NK-92 (cell line): ENCODE measurements around the gene HSPBP1.

Experiments used
- DNase-seq: peaks from one replicate; lab custom pipeline; 2025; ENCODE audit not compliant: unreplicated experiment; lab: John Stamatoyannopoulos, UW

HSPBP1 gene

DNA sequence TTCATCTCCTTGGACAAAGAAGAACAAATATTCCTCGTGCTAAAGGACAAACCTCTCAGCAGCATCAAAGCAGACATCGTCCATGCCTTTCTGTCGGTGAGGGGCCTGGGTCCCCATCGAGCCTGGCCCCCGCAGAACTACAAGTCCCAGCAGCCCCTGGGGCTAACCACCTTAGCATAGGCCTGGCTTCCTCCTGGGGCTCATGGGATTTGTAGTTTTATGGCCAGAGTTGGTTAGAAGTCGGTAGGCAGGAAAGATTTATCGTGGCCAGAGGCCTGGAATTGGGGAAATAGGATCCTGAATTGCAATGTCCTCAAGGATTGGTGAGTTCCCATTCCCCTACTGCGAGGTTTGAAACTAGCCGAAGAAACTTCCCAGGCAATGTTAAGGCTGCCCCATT lies 25.6 kb upstream of the HSPBP1 start:
- DNase-seq: no peak

DNA sequence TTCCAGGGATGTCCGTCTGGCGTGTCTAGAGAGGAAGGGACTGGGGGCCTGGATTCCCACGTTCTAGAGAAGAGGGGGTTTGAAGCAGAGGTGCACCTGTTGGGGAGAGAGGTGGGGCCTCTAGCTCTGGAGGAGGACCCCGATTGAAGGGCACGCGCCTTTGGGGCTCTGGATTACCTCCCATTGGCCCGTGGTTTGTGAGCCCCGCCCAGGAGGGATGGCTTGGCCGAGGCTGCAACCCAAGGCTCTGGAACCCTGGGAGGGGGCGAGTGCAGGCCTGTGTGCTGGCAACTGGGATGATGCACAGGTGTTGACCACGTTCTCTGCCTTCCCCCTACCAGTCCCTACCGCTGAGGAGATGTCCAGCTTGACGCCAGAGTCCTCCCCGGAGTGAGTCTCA lies 25.1 kb upstream of the HSPBP1 start:
- no peak for DNase-seq

DNA sequence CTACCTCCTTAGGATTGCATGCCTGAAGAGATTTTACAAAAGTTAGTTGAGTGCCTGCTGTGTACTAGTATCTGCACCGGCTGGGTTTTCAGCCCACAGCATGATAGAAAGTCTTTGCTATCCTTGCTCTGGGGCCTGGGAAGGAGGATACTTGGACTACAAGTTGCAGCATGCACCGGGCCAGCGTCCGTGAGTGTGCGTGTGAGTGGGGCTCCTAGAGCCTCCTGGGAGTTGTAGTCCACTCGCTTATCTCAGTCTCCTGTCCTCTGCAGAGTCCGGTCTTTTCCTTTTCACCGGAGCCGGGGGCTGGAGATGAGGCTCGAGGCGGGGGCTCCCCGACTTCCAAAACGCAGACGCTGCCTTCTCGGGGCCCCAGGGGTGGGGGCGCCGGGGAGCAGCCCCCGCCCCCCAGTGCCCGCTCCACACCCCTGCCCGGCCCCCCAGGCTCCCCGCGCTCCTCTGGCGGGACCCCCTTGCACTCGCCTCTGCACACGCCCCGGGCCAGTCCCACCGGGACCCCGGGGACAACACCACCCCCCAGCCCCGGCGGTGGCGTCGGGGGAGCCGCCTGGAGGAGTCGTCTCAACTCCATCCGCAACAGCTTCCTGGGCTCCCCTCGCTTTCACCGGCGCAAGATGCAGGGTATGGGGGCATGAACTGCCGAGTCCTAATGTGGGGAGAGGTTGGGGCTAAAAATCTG lies 24.5 kb upstream of the HSPBP1 start:
- DNase-seq: no peak

DNA sequence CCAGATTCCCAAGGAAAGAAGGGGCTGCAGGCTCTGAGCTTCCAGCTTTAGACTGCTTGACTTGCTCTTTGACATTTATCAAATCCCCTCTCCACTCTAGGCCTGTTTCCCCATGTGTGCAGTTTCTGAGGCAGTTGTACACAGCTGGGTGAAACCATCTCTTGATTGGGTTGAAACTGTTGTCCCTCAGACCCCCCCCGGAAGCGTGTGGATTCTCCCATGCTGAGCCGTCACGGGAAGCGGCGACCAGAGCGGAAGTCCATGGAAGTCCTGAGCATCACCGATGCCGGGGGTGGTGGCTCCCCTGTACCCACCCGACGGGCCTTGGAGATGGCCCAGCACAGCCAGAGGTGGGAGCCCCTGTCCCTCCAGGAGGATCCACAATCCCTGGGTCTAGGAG lies 23.6 kb upstream of the HSPBP1 start:
- no peak for DNase-seq

DNA sequence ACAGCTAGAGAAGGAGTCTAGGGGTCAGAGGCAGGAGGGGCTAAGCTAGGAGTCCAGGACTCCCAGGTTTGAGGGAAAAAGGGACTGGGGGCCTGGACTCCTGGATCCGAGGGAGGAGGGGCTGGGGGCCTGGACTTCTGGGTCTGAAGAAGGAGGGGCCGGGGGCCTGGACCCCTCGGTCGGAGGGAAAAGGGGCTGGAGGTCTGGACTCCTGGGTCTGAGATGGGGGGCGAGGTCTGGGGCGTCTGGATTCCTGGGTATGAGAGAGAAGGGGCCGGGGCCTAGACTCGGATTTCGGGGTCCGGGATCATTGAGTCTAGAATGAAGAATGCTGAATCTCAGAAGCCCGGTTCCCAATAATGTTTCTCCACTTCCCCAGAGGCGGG lies 22.4 kb upstream of the HSPBP1 start:
- DNase-seq: no peak

DNA sequence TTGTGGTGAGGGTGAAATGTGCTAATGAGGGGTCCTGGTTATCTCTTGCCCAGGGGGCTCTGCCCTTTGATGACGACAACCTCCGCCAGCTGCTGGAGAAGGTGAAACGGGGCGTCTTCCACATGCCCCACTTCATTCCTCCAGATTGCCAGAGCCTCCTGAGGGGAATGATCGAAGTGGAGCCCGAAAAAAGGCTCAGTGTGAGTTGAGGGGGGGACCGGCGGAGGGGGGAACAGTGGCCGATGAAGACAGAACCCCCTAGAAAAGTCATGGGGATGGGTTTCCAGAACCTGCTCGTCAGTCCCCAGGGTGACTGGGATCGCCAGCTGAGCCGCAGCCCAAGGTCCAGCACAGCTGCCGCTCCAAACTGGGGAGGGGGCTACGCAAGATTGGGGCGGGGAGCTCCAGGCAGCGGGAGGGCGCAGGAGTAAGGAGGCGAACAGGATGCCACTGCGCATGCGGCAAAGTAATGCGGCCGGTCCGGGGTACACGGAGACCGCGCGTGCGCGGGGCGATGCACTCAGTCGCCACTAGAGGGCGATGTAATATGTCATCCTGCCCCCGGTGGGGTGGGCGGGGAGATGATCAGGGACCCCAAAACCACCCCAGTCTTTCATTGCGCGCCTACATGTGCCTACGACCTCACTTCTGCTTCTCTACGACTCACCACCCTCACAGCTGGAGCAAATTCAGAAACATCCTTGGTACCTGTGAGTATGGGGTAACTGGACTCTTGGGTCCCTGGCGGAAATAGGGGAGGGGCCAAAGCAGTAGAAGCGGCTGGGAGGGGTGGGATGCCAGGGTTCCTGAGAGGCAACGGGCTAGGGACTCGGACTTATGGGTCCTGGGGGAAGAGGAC lies 21.8 kb upstream of the HSPBP1 start:
- DNase-seq: peak; percentile 69

DNA sequence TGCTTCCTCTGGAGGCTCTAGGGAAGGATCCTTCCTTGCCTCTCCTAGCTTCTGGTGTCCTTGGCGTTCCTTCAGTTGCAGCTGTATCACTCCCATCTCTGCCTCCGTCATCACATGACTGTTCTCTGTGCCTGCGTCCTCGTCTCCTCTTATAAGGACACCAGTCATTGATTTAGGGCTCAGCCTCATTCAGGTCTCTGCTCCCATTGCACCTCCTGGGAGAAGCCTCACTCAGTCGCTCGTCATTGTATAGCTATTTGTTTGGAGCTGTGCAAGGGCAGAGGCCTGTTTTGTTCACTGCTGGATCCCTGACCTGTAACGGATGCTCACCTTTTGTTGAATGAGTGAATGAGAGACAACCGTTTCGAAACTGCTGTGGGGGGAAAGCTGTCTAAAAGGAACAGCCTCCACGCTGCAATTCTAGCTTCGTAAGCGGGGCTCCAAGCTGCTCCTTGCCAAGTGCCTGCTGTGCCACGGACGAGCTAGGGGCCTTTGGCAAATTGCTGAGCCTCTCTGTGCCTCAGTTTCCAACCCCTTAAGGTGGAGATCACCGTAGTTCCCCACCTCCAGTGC lies 21.1 kb upstream of the HSPBP1 start:
- DNase-seq: no peak

DNA sequence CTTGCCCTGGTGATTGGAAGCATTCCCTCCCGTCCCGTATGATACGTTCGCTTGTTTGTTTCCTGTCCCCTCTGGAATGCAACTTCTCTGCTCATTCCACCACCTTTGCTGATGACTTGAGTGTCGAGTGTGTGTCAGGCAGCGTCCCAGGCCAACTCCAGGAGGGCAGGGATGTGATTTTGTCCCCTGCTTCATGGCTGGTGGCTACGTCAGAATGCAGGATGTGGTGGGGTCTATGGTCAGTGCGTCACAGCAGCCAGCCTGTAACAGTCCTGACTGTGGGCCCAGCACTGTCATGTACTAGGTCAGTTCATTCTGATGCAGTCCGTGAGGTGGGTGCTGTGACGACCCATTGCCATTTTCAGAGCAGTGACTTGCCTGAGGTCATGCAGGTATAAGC lies 20.1 kb upstream of the HSPBP1 start:
- no peak for DNase-seq

DNA sequence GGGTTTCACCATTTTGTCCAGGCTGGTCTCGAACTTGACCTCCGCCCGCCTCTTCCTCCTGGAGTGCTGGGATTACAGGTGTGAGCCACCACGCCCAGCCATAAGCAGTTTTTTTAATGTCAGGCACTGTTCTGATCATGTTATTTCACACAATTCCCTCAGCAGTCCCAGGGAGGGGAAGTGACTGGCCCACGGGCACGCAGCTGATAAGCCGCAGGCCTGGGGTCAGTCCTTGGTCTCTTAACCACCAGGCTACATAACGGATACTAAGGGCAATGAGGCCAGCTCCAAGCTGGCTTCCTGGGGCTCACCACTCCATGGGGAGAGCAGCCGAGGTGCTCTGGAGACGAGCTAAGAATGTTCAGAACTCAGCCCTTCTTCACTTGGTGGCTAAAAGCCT lies 17.4 kb upstream of the HSPBP1 start:
- DNase-seq: no peak

DNA sequence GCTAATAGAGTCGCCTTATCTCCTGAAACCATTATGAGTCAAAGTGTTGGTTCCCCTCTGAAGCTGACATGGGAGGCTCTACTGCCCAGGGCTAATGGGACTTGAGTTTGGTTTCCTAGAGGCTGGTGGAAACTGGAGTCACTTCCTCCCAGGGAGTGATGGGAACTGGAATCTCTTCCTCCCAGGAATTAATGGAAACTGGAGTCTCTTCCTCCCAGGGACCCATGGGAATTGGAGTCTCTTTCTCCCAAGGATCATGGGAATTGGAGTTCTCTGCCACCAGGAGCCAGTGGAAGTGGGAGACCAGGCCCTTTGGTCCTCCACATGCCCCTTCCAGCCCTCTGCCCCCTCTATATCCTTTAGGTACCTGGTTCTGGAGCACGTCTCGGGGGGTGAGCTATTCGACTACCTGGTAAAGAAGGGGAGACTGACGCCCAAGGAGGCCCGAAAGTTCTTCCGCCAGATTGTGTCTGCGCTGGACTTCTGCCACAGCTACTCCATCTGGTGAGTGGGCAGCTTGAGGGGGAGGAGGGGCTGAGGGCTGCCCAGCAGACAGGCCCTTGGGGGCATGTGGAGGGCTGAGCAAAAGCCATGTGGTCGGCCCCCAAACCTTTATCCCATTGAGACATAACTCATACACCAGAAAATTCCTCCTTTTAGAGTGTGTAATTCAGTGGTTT lies 9.3 kb upstream of the HSPBP1 start:
- no peak for DNase-seq

DNA sequence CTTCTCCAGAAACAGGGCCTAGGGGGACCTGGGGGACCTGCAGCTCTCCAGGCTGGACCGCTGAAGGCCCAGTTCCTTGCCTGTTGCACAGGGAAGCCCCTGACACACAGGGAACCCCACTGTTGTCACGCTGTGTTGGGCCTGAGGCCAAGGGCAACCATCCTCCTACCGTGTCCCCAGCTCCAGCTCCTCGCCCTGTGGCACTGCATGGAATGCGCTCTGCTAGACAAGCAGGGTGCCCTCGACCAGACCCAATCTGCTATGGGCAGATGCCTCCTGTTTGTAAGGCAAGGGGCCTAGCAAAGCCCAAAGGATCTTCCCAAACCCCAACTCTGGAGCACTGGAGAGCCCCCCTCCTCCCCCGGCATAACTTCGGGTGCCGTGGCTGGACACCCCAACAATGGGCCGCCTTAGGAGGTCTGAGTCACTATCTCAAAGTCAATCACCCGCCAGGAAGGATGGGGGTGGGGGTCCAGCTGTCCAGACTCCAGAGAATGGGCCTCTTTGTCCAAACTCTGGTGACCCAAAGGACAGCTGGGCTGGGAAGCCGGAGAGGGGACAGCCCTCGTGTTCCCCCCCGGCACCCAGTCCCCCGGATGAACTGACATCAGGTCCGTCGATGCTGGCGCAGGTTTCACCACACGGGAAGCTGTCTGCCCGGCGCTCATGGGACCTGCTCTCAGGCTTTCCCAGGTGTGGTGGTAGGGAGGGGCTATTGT lies 7.6 kb upstream of the HSPBP1 start:
- no peak for DNase-seq

DNA sequence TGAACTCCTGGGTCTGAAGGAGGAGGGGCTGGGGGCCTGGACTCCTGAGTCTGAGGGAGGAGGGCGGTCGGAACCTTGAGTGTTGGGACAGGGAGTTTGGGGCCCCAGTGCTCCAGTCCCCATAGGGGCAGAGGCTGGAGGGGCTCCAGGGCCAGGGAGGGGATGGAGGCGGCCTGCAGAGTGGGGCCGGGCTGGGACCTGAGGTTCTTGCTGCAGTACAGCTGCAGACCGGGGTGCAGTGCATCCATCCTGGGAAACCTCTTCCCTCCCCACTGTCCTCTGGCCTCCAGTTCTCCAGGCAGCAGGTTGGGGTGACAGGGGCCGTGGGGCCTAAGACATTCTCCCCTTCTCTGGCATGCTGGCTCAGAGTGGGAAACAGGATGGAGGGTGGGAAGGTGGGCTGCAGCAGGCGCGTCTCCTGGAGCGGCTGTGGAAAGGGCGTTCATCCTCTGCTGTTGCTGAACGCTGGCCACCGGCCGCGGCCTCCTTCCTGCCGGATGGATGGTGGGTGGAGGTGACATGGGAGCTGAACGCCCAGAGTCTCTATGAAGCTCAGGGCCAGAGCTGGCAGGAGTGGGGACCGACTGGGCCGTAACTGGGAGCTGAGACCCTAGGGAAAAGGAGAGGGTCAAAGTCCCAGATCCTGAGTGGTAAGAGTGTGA lies 5.5 kb upstream of the HSPBP1 start:
- DNase-seq: no peak

DNA sequence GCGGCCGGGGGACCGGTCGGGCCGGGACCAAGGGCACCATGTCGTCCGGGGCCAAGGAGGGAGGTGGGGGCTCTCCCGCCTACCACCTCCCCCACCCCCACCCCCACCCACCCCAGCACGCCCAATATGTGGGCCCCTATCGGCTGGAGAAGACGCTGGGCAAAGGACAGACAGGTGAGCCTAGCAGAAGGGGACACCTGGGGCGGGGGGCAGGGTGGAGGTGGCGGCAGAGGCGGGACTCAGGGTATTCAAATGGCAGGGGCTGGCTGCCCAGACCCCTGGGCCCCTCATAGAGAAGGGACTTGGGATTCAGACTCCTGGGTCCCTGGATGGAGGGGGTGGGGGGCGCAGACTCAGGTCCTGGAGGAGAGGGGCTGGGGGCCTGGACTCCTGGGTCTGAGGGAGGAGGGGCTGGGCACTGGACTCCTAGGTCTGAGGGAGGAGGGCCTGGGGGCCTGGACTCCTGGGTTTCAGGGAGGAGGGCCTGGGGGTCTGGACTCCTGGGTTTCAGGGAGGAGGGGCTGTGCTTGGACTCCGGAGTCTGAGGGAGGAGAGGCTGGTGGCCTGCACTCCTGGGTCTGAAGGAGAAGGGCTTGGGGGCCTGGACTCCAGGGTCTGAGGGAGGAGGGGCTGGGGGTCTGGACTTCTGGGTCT lies 4.6 kb upstream of the HSPBP1 start:
- DNase-seq: no peak

DNA sequence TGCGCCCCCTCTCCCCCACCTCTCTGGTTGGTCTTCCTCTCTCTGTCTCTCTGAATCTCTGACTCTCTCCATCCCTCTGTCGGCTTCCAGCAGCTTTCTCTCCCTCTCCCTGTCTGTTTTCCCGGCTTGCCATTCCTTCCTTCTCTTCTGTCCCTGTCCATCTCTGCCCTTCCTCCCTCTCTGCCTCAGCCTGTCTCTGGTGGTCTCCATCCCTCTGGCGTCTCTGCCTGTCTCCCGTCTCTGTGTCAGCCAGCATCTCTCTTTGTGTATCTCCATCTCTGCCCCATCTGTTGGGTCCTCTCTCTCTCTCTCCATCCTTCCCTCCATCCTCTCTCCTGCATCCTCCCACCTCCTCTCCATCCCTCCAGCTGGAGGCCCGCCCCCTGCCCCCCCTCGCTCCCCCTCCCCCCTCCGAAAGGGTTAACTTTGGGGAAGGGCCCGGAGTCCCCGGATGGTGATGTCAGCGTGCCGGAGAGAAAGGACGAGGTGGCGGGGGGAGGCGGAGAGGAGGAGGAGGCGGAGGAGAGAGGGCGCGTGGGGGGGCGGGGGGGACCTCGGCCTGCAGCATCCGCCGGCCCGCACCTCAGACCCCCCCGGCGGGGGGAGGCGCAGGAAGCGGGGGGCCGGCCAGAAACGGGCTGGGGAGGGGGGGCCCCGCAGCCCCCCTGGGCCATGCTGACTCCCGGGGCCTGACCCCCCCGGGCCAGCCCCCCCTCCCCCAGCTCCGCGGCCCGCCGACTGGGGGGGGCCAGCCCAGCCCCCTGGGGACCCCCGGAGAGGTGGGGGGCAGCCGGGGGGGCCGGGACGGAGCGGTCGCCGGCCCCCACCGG lies 3.9 kb upstream of the HSPBP1 start, which contains the start of gene BRSK1:
Gene BRSK1, plus strand, starts transcription at position 450 of the 830 bp plus-strand sequence. CDS start 446 bp downstream, outside the sequence.
- DNase-seq: no peak

DNA sequence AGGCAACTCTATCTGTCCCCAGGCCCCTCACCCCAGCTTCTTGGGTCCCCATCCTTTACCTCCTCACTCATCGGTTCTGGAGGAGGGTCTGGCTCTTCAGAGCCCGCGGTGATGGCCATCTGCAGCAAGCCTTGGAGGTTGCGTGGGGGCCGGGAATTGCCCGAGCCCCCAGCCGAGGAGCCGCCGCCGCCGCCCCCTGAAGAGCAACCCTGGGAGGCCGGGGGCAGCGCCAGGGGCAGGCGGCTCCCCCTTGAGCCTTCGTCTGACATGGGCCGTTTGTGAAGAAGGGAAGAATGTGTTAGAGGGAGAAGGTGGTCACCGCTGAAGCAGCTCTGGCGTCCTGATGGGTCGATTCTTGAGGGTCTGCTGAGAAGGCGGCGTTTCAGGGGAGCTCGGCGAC lies 570 bp downstream of the HSPBP1 start:
- no peak for DNase-seq

DNA sequence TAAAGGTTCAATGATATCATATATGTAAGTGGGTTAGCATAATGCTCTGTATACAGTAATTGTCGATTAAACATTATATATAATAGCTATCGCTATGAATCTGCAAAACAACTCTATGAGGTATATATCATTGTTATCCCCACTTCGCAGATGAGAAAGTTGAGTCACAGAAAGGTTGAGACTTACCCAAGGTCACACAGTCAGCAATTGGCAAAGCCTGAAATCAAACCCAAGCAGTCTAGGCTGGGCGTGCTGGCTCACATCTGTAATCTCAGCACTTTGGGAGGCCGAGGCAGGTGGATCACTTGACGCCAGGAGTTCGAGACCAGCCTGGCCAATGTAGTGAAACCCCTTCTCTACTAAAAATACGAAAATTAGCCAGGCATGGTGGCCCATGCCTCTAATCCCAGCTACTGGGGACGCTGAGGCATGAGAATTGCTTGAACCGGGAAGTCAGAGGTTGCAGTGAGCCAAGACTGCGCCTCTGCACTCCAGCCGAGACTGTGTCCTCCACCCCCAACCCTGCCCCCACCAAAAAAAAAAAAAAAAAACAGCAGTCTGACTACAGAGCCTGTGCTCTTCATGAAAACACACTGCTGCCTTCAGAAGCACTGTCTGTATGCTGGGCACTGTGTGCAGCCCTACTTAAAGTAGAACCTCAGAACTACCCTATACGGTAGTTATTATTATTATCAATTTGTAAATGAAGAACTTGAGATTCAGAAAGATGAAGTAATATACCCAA lies 1.3 kb downstream of the HSPBP1 start:
- no peak for DNase-seq

DNA sequence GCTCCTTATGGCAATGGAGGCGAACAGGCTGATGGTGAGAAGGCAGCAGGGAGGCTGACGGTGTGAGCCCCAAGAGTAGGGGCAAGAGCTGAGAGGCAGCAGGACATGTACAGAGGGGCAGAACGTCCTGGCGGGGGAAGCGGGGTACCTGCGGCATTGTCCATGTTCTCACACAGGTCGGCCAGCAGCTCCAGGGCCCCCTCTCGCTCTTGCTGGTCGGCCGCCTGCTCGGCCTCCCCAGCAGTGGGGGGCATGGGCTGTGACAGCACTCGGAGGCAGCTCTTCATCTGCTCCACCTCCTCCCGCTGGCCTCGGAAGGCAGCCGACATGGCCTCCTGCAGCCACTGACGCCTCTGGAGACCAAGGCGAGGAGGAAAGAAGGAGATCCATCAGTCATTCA lies 2.4 kb downstream of the HSPBP1 start:
- no peak for DNase-seq

DNA sequence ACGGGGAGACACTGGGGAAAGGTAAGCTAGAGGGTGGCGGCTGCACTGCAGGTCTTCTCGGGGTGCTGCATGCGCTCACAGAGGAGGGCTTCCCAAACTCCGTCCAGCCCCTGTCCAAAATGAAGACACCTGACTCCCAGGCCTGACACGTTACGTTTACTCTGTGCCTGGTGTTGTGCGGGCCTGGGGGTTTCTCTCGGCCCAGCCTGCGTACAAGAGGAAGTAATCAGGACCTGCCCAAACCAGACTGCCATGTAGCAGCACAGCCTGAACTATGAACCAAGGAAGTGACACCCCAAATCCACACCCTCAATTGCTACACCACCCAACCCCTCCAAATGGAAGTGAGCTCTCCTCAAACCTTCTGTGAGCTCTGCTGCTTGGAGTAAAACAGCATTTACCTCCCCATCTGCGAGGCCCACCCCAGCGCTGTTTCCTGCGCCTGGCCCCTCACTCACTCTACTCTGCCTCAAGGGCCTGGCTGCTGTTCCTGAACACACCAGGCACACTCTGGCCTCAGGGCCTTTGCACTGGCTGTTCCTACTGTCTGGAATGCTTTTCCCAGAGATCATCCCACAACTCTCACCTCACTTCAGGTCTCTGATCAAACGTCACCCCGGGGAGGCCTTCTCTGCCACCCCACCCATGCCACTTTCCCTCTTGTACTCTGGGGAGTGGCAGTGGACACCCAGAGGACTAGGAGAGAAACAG lies 3.0 kb downstream of the HSPBP1 start:
- no peak for DNase-seq
